ENCODE measurements around the gene EIF5. TPM values are rescaled to one million over a fixed set of nuclear protein-coding genes. Genes with fewer than 3 reads are reported as not detected.
A peak's percentile ranks its signal among the peaks of the same experiment; 100 is the strongest.

Gene EIF5
- total RNA-seq, 1 donor: 322 TPM

DNA sequence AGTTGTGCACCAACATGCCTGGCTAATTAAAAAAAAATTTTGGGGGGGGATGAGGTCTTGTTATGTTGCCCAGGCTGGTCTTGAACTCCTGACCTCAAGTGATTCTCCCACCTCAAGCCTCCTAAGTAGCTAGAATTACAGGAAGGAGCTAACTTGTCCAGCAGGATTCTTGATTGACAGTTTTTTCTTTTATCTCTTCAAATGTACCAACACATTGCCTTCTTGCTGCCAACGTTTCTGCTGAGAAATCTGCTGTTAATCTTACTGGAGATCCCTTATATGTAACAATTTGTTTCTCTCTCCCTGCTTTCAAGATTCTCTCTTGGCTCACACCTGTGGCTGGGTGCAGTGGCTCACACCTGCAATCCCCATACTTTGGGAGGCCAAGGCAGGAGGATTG lies 28.7 kb downstream of the EIF5 start:
- no peak overlapping the region for H3K4me3 ChIP-seq (ENCODE audit: low read depth, low read length)

GRCh38 chr14:103366741-103367140 lies 32.7 kb downstream of the EIF5 start:
- no peak for DNase-seq (ENCODE audit: low read depth)
- no peak overlapping the region for H3K4me3 ChIP-seq (ENCODE audit: low read depth, low read length)
- TF ChIP-seq CTCF (IDR thresholded peaks at IDR 0.05; ENCODE audit: insufficient read depth, low read length): no peak

More for the DNA sequence above, 28.7 kb downstream of the EIF5 start:
- DNase-seq (ENCODE audit: low read depth): peak; percentile 33
- no peak for TF ChIP-seq CTCF (IDR thresholded peaks at IDR 0.05; ENCODE audit: insufficient read depth, low read length)

- no peak for TF ChIP-seq CTCF (IDR thresholded peaks at IDR 0.05; ENCODE audit: insufficient read depth, low read length)
- peak; percentile 21 for DNase-seq (ENCODE audit: low read depth)
Measured at GRCh38 chr14:103367995-103368394, 34.0 kb downstream of the EIF5 start.

GRCh38 chr14:103370087-103370486 lies 36.0 kb downstream of the EIF5 start:
- no peak for DNase-seq (ENCODE audit: low read depth)
- no peak for TF ChIP-seq CTCF (IDR thresholded peaks at IDR 0.05; ENCODE audit: insufficient read depth, low read length)
- no peak overlapping the region for H3K4me3 ChIP-seq (ENCODE audit: low read depth, low read length)

More at GRCh38 chr14:103367995-103368394, 34.0 kb downstream of the EIF5 start:
- no peak overlapping the region for H3K4me3 ChIP-seq (ENCODE audit: low read depth, low read length)

- DNase-seq (ENCODE audit: low read depth): no peak
- TF ChIP-seq CTCF (IDR thresholded peaks at IDR 0.05; ENCODE audit: insufficient read depth, low read length): no peak
- no peak overlapping the region for H3K4me3 ChIP-seq (ENCODE audit: low read depth, low read length)
Measured at GRCh38 chr14:103372017-103372416, 38.0 kb downstream of the EIF5 start.

DNA sequence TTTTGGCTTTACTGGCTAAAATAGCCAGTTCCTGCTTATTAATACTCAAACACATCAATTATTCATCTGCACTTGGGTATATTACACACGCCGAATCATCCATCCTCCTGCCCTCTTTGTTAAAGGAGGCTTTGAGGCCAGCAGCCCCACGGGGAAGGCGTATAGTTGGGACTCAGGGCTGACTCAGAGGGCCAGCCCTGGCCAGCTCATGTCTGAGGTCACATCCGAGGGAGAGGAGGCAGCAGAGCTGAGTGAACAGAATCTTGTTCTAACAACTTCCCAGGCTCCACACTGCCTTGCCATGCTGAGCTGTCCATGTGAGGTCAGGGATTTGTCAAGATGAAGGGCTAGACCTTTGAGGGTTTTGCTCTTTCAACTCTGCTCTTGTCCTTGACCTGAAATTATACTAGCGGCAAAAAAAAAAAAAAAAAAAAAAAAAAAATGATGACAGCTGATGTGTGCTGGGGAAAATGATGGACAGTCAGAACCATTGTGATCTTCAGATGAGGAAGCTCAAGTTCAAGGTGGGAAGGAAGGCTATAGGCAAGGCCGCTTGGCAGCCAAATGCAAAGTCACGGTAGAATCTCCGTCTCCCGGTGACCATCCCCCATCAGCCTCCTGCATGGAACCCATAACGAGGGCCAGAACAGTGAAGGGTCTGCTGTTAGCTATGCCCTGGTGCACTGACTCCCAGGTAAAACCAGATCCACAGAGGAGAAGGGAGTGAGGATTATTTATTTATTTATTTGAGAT lies 38.7 kb downstream of the EIF5 start:
- TF ChIP-seq CTCF (IDR thresholded peaks at IDR 0.05; ENCODE audit: insufficient read depth, low read length): no peak
- no peak overlapping the region for H3K4me3 ChIP-seq (ENCODE audit: low read depth, low read length)
- peak; percentile 87 for DNase-seq (ENCODE audit: low read depth)

DNA sequence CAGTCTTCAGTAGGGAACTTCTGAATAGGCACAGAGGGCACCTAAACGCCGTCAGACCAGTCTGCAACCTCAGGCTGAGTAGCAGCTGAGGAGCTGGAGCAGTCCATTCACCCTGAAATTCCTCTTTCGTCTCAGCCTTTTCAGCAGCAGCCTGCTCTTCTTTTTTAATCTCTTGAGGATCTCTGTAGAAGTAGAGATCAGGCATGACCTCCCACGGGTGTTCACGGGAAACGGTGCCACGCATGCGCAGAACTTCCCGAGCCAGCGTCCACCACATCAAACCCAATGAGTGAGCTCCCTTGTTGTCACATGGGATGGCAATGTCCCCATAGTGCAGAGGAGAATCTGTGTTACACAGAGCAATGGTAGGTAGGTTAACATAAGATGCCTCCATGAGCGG lies 40.1 kb downstream of the EIF5 start:
- H3K4me3 ChIP-seq (ENCODE audit: low read depth, low read length): no peak overlapping the region
- no peak for DNase-seq (ENCODE audit: low read depth)
- no peak for TF ChIP-seq CTCF (IDR thresholded peaks at IDR 0.05; ENCODE audit: insufficient read depth, low read length)
